GM13977 (cell line): ENCODE data around the gene NLGN4X.

Source experiments
- DNase-seq: peaks from one replicate; pipeline ENCODE4 v3.0.0; 2012; ENCODE audit warnings: low spot score
- in situ Hi-C: fragments of 300-500 bp; cut with MboI; formaldehyde crosslinking; loops from one replicate; pipeline ENCODE4 v1.12.0; 2022; ENCODE audit warnings: low sequenced_read_pairs, low pct_unique_long_range_greater_than_20kb, mixed read lengths, inconsistent platforms; ENCODE audit not compliant: unreplicated experiment
- TF ChIP-seq, protein P1 (sequence below): IDR thresholded peaks from 2 replicates; pipeline ENCODE4 v1.5.1; 2012; ENCODE audit warnings: mild to moderate bottlenecking, control low read depth; ENCODE audit not compliant: insufficient read depth; ENCODE audit errors: extremely low read depth, missing control alignments

The NLGN4X gene

DNA sequence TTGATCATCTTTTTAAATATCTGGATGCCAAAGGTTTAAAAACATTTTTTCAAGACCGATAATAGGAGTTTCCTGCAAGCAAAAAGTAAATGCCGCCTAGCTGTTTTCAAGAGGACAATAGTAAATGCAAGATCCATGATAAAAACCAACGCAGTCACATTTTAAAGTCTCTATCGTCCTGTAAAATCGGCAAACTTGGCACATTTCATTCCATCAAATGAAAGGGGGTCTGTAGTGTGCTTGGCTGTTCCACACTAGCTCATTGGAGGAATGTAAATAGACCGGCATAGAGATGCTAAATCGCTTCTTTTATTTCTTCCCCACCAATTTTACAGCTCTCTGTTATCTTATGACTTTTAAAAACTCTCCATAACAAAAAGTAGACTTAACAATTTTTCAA is 202.2 kb downstream of the NLGN4X start:
- in situ Hi-C loops = no loop called here

DNA sequence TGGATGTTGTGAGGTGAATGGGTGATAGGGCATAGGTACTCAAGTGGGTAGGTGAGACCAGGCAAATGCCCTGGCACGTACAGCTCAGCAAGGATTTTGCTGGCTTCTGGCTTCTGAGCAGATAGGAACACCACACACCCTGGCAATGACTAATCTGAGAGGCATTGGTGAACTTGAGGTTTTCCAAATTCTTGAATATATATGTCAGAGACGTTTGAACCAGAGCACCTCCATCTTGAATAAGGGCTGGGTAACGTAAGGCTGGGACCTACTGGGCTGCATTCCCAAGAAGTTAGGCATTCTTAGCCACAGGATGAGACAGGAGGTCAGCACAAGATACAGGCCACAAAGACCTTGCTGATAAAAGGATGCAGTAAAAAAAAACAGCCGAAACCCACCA is 204.5 kb downstream of the NLGN4X start:
- in situ Hi-C loops = loop anchor here (25.0 kb wide), 1 partner anchor 1063 kb away; no protein-coding TSS in a partner anchor
- TF ChIP-seq, protein P1, sequence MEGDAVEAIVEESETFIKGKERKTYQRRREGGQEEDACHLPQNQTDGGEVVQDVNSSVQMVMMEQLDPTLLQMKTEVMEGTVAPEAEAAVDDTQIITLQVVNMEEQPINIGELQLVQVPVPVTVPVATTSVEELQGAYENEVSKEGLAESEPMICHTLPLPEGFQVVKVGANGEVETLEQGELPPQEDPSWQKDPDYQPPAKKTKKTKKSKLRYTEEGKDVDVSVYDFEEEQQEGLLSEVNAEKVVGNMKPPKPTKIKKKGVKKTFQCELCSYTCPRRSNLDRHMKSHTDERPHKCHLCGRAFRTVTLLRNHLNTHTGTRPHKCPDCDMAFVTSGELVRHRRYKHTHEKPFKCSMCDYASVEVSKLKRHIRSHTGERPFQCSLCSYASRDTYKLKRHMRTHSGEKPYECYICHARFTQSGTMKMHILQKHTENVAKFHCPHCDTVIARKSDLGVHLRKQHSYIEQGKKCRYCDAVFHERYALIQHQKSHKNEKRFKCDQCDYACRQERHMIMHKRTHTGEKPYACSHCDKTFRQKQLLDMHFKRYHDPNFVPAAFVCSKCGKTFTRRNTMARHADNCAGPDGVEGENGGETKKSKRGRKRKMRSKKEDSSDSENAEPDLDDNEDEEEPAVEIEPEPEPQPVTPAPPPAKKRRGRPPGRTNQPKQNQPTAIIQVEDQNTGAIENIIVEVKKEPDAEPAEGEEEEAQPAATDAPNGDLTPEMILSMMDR = no peak
- no peak for DNase-seq

More for the DNA sequence above, 202.2 kb downstream of the NLGN4X start:
- TF ChIP-seq, protein P1 = no peak
- DNase-seq = no peak

DNA sequence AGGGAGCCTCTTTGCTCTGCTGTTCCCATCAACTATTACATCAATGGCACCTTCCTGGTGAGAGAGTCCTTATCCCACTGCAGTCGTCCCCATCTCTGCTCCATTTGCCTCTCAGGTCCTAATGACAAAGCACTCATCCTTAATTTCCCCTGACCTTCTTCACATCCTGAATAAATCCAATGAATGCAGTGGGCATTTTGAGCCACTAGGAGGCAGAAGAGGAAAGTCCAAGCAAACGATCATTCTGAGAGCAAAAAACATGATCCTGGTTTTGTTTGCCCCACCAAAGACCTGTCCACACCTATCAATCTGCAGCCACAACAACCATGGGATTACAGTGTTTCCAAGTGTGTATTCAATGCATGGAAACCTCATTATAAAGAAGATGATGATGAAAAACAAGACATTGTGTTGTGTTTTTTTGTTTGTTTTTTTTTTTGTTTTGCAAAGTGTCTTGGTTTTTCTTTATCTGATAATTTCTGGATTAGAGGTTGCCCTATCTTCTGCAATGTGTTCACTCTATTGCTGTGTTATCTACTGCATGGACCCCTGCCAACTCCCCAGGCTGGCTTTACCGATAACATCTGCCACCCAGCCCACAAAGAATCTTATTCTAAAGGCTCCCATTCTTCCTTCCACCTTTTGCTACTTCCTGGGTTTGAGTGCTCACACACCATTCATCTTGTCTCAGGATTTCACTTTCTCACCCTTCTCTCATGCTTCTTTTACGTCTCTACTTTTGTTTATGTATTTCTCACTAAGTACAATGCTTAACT is 207.2 kb downstream of the NLGN4X start:
- TF ChIP-seq, protein P1 = peak; percentile 86
- in situ Hi-C loops = loop anchor here (25.0 kb wide), 1 partner anchor 1066 kb away; no protein-coding TSS in a partner anchor
- peak; percentile 39 for DNase-seq

DNA sequence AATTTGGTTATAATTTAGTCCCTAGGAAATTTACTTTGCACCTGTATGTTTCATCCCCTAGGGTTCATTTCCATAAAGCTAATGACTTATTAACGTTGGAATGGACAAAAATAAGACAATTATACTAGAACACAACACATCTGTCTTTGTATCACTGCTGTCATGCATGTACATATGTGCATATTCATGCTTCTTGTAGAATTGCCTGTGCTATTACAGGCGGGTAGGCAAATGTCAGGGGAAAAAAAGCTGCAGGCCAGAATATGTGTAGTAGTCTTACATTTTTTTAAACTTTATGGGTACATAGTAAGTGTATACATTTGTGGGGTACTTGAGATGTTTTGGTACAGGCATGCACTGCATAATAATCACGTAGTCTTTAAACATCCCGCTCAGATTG is 209.6 kb downstream of the NLGN4X start:
- in situ Hi-C loops = loop anchor here (25.0 kb wide), 1 partner anchor 1068 kb away; no protein-coding TSS in a partner anchor

DNA sequence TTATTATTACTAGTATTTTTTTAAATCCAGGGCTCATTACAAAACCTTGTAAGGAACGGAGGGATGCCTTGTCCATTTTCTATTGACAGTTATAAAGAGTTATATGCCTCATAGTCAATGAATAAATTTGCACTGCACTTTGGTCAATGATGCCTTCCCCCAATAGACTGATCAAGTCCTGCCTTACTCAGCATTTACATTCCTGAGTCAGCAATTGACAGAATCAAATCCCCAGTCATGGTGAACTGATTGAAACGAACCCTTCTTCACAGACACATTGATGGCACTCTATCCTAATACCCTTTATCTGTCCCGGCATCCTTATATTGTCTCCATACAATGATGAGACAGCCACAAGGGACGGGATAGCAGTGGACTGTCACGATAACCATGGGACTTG is 213.2 kb downstream of the NLGN4X start:
- in situ Hi-C loops = loop anchor here (25.0 kb wide), 1 partner anchor 1072 kb away; no protein-coding TSS in a partner anchor
- TF ChIP-seq, protein P1 = no peak
- DNase-seq = no peak

More for the DNA sequence above, 209.6 kb downstream of the NLGN4X start:
- TF ChIP-seq, protein P1 = no peak
- DNase-seq = no peak

DNA sequence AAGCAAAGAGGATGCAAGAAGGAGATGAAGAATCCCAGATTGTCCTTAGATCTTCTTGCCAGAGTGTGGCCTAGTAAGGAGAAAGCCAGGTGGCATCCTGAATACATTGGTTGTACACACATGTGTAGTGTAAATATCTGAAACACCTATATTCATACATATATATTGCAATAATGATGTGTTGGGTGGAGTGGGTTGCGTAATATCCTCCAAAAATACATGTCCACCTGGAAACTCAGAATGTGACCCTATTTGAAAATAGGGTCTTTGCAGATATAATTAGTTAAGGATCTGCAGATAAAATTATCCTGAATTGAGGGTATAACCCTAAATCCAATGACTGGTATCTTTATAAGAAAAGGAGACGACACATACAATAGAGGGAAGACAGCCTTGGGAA is 216.3 kb downstream of the NLGN4X start:
- in situ Hi-C loops = loop anchor here (25.0 kb wide), 1 partner anchor 1075 kb away; no protein-coding TSS in a partner anchor
- TF ChIP-seq, protein P1 = no peak
- DNase-seq = no peak
